Kidney epithelial cell (primary cell): Measurements from ENCODE around the gene YY1AP1. TPM values are rescaled to one million over a fixed set of nuclear protein-coding genes. Genes with fewer than 3 reads are reported as not detected.
A peak's percentile ranks its signal among the peaks of the same experiment; 100 is the strongest.
"Not testable (repeated sequence)": the region's sequence is repeated elsewhere in the genome, so short reads cannot be mapped to it uniquely, and the experiment has no call there.

Experiments used
- DNase-seq: peaks from one replicate; pipeline ENCODE4 v3.0.0-alpha.2; 2010; ENCODE audit warnings: low read depth
- H3K27me3 ChIP-seq: 2 replicates; pipeline ENCODE4 v1.6.0; 2011; ENCODE audit warnings: low read length; ENCODE audit not compliant: control insufficient read depth, insufficient read depth
- H3K36me3 ChIP-seq: 2 replicates; pipeline ENCODE4 v1.5.1; 2011; ENCODE audit warnings: low read length; ENCODE audit not compliant: control insufficient read depth, insufficient read depth
- H3K4me3 ChIP-seq: 2 replicates; pipeline ENCODE4 v1.5.1; 2011; ENCODE audit warnings: low read depth, mild to moderate bottlenecking, control low read depth, low read length
- CTCF ChIP-seq: IDR thresholded peaks from 2 replicates; pipeline ENCODE4 v1.5.1; 2011; ENCODE audit warnings: mild to moderate bottlenecking, moderate library complexity, low read length, control low read depth, inconsistent platforms; ENCODE audit not compliant: insufficient read depth, poor library complexity, severe bottlenecking
- total RNA-seq: library from RNA; depleted of rRNA; stranded (reverse); fragments of >200 nt; gene quantifications from 2 replicates; pipeline ENCODE4 v1.2.3, GENCODE V29; 2015

The YY1AP1 gene
- total RNA-seq, 1 donor from 2014 or later, result 21.4 TPM

DNA sequence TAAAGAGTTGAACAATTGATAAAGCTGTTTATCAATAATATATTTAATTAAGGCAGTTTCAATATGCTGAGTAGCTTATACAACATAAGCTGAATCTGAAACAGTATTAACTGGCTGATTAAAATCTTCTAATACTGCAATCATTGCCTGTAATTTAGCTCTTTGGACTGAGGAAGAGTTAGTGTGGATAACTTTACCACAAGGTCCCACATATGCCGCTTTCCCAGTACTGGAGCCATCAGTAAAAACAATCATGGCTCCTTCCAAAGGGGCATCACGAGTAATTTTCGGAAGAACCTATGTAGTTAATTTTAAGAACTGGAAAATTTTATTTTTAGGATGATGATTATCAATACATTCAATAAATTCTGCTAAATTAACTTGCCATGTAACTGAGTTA, 7.0 kb upstream of the YY1AP1 start:
- Histone ChIP-seq H3K36me3 (no peaks in the 10 kb centered on the region), H3K4me3 (no peak overlapping the region), H3K27me3 (no peaks in the 10 kb centered on the region)
- no peak for DNase-seq
- no peak for TF ChIP-seq CTCF

- Histone ChIP-seq H3K36me3 (no peaks in the 10 kb centered on the region), H3K4me3 (peak overlapping the region; percentile 23), H3K27me3 (no peaks in the 10 kb centered on the region)
- no peak for TF ChIP-seq CTCF
- DNase-seq, result no peak
Observed at GRCh38 chr1:155695072-155695471, 6.5 kb upstream of the YY1AP1 start.

DNA sequence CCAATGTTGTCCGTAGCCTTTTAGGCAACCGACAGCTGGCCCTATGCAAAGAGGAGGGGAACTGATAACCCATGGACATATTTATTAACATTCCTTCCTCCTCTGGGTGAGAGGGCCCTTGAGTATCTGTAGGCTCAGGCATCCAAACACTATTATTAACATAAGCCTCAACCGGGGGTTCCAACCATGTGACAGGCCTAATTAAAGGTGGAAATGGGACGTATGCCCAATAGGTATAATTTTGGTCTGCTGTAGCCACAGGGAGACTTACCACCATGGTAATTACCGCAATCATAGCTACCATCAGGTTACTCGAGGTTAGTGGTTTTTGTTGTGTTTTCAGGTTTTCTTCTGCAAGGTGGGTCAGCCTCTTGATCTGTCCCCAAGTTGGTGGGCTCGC, 5.6 kb upstream of the YY1AP1 start:
- H3K4me3 ChIP-seq, result no peak overlapping the region
- DNase-seq, result no peak
- H3K27me3 ChIP-seq, result no peaks in the 10 kb centered on the region
- H3K36me3 ChIP-seq, result no peaks in the 10 kb centered on the region
- TF ChIP-seq CTCF, result no peak

DNA sequence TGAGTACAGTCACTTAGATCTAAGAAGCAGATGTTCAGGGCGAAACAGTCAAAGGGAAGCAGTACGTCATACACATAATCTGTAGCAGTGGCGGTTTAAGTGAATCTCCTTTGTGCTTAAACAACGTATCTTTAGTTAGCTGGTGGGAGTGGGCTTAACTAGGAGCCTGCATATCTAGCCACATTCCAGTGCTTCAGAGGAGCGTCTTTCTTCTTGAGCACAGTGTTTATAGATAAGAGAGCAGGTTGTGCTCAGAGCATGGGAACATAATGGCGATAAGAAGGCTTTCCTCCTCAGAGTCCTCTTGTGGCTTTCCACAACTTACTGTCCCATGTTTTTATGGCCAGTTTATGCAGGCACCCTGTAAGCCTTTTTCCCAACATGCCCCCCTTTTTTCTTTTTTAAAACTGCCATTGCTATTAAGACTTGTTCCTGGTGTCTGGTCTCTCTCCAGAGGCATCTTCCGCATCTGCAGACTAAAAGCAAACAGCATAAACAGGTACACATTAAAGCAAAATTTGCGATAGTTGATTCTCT, 3.5 kb upstream of the YY1AP1 start:
- Histone ChIP-seq H3K27me3 (no peaks in the 10 kb centered on the region), H3K36me3 (no peaks in the 10 kb centered on the region), H3K4me3 (no peak overlapping the region)
- DNase-seq, result no peak
- no peak for TF ChIP-seq CTCF

GRCh38 chr1:155689081-155689607, 570 bp upstream of the YY1AP1 start, which contains the start of gene DAP3:
Gene DAP3 (plus strand): TSS chr1:155689091. CDS start chr1:155709780, 20,689 bp downstream.
- peak within 1 kb of the TSS; percentile 97 for H3K4me3 ChIP-seq
- H3K36me3 ChIP-seq, DNase-seq, H3K27me3 ChIP-seq: not testable (repeated sequence)

- DNase-seq, H3K36me3 ChIP-seq, H3K27me3 ChIP-seq: not testable (repeated sequence)
- H3K4me3 ChIP-seq, result peak overlapping the region; percentile 97
Observed at GRCh38 chr1:155687705-155688323, 760 bp downstream of the YY1AP1 start.

- DNase-seq, result no peak
- no peaks in the 10 kb centered on the region for H3K27me3 ChIP-seq
- no peak for TF ChIP-seq CTCF
- no peaks in the 10 kb centered on the region for H3K36me3 ChIP-seq
- no peak overlapping the region for H3K4me3 ChIP-seq
Observed at GRCh38 chr1:155681776-155682175, 6.8 kb downstream of the YY1AP1 start.
